Stomach (tissue), 4 donors: ENCODE measurements around the gene HSD17B2.

ENCODE experiments used
- CTCF ChIP-seq, 7 experiments: fragments of 450-650 bp in 4 of 7; fragments of 200-600 bp in 3 of 7; sonication (generic) in 3 of 7; IDR thresholded peaks; one replicate each; pipeline ENCODE4 v1.5.1; 2016 to 2019; ENCODE audit warnings: antibody characterized with exemption in 7 of 7, control low read depth in 2 of 7, mild to moderate bottlenecking in 1 of 7
- EP300 ChIP-seq: sonication (generic); formaldehyde crosslinking; IDR thresholded peaks from one replicate; pipeline ENCODE4 v1.6.1; 2017; ENCODE audit warnings: antibody characterized with exemption
- POLR2A ChIP-seq, 4 donors: fragments of 450-650 bp; IDR thresholded peaks; one replicate each; pipeline ENCODE4 v1.6.1; 2016; ENCODE audit warnings: antibody characterized with exemption in 4 of 4, control low read depth in 2 of 4, mild to moderate bottlenecking in 1 of 4, moderate library complexity in 1 of 4
- POLR2AphosphoS5 ChIP-seq, 3 donors: sonication (generic); formaldehyde crosslinking; IDR thresholded peaks; one replicate each; pipeline ENCODE4 v1.6.1; 2016; ENCODE audit warnings: antibody characterized with exemption in 3 of 3

- TF ChIP-seq CTCF (IDR thresholded peaks at IDR 0.05), result no peak
- no peak for TF ChIP-seq EP300
- no peak for TF ChIP-seq POLR2A (IDR thresholded peaks at IDR 0.05)
- TF ChIP-seq POLR2AphosphoS5 (IDR thresholded peaks at IDR 0.05), result no peak
Observed at GRCh38 chr16:82059983-82060421, 24.9 kb downstream of the HSD17B2 start.
